WTC11 (cell line): Measurements from ENCODE around the gene ADARB2.

Experiments used
- ELF4 ChIP-seq: sonication (generic); formaldehyde crosslinking; IDR thresholded peaks from 2 replicates; pipeline ENCODE4 v1.8.1; 2022; ENCODE audit warnings: low read depth, mild to moderate bottlenecking, moderate library complexity, missing genetic modification reagents
- MXD4 ChIP-seq: fragments of 250-450 bp; sonication (Bioruptor Pico); IDR thresholded peaks from 2 replicates; pipeline ENCODE4 v1.8.0; 2021; ENCODE audit warnings: mild to moderate bottlenecking, moderate library complexity, borderline replicate concordance
- SMAD4 ChIP-seq: sonication (generic); formaldehyde crosslinking; IDR thresholded peaks from 2 replicates; pipeline ENCODE4 v1.8.0; 2022; ENCODE audit warnings: mild to moderate bottlenecking, missing genetic modification reagents
- ZNF121 ChIP-seq: sonication (generic); formaldehyde crosslinking; IDR thresholded peaks from 2 replicates; pipeline ENCODE4 v1.8.0; 2023; ENCODE audit warnings: missing genetic modification reagents
- TF ChIP-seq, protein P1 (sequence below): sonication (generic); formaldehyde crosslinking; conservative IDR thresholded peaks from 2 replicates; pipeline ENCODE4 v1.8.1; 2022; ENCODE audit warnings: mild to moderate bottlenecking, missing genetic modification reagents
- TF ChIP-seq, protein P2 (sequence below): fragments of 200-600 bp; IDR thresholded peaks from 2 replicates; pipeline ENCODE4 v1.8.0; 2022; ENCODE audit warnings: antibody characterized with exemption

DNA sequence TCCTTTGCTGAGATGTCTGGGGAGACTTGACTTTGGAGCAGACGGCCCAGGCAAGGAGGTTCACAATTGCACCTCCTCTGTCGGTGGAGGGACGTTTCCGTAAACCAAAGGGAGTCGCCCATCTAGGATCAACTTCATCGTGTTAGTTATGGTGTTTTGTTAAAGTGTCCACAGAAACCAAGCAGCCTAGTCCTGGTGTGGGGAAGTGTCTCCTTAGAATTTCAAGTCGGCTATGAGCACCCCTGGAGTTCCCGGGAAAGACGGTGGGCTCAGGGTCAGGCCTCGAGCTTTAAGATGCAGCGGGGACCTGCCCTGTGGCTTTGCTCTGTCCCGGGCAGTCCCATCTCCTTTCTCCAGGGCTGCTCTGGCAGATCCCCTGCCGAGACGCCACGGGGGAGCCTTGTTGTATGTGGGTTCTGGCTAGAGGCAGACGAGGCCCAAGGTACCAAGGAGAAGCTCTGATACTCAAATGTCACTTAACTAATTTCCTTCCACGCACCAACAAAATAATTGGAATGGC lies 319.2 kb downstream of the ADARB2 start:
- TF ChIP-seq, protein P1, sequence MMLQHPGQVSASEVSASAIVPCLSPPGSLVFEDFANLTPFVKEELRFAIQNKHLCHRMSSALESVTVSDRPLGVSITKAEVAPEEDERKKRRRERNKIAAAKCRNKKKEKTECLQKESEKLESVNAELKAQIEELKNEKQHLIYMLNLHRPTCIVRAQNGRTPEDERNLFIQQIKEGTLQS (CRISPR knock-in tag), result no peak
- no peak for TF ChIP-seq ELF4 (CRISPR knock-in tag)
- no peak for TF ChIP-seq MXD4 (CRISPR knock-in tag)
- TF ChIP-seq, protein P2, sequence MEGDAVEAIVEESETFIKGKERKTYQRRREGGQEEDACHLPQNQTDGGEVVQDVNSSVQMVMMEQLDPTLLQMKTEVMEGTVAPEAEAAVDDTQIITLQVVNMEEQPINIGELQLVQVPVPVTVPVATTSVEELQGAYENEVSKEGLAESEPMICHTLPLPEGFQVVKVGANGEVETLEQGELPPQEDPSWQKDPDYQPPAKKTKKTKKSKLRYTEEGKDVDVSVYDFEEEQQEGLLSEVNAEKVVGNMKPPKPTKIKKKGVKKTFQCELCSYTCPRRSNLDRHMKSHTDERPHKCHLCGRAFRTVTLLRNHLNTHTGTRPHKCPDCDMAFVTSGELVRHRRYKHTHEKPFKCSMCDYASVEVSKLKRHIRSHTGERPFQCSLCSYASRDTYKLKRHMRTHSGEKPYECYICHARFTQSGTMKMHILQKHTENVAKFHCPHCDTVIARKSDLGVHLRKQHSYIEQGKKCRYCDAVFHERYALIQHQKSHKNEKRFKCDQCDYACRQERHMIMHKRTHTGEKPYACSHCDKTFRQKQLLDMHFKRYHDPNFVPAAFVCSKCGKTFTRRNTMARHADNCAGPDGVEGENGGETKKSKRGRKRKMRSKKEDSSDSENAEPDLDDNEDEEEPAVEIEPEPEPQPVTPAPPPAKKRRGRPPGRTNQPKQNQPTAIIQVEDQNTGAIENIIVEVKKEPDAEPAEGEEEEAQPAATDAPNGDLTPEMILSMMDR, result no peak
- TF ChIP-seq ZNF121, result no peak
- no peak for TF ChIP-seq SMAD4 (CRISPR knock-in tag)
